NCI-H510A (cell line): ENCODE data around the gene SIRPG.
"Not testable (repeated sequence)": the region's sequence is repeated elsewhere in the genome, so short reads cannot be mapped to it uniquely, and the experiment has no call there.

Experiments used
- DNase-seq: peaks from one replicate; lab custom pipeline; 2025; lab: John Stamatoyannopoulos, UW

Gene SIRPG

GRCh38 chr20:1657556-1658334 is at the start of gene SIRPG:
Gene SIRPG, minus strand, starts transcription at chr20:1657779. Its CDS starts 65 bp downstream, at chr20:1657714.
- no peak for DNase-seq

- not testable (repeated sequence) for DNase-seq
Measured at GRCh38 chr20:1706887-1707286, 49.3 kb upstream of the SIRPG start.

GRCh38 chr20:1706079-1706478 is 48.5 kb upstream of the SIRPG start:
- no peak for DNase-seq

GRCh38 chr20:1702855-1703254 is 45.3 kb upstream of the SIRPG start:
- no peak for DNase-seq

GRCh38 chr20:1702328-1702727 is 44.7 kb upstream of the SIRPG start:
- DNase-seq: no peak

- no peak for DNase-seq
Measured at GRCh38 chr20:1700990-1701389, 43.4 kb upstream of the SIRPG start.

GRCh38 chr20:1697592-1697991 is 40.0 kb upstream of the SIRPG start:
- no peak for DNase-seq

GRCh38 chr20:1696521-1697209 is 39.1 kb upstream of the SIRPG start:
- DNase-seq: no peak

- DNase-seq: no peak
Measured at GRCh38 chr20:1694672-1695071, 37.1 kb upstream of the SIRPG start.

GRCh38 chr20:1693427-1693826 is 35.8 kb upstream of the SIRPG start:
- DNase-seq: no peak

GRCh38 chr20:1689721-1690120 is 32.1 kb upstream of the SIRPG start:
- DNase-seq: no peak

GRCh38 chr20:1688886-1689538 is 31.4 kb upstream of the SIRPG start:
- DNase-seq: no peak

- DNase-seq: no peak
Measured at GRCh38 chr20:1687053-1687452, 29.5 kb upstream of the SIRPG start.

- DNase-seq: no peak
Measured at GRCh38 chr20:1686151-1686748, 28.7 kb upstream of the SIRPG start.

- no peak for DNase-seq
Measured at GRCh38 chr20:1685304-1686052, 27.9 kb upstream of the SIRPG start.

GRCh38 chr20:1684872-1685271 is 27.3 kb upstream of the SIRPG start:
- no peak for DNase-seq

GRCh38 chr20:1676650-1677049 is 19.1 kb upstream of the SIRPG start:
- no peak for DNase-seq

- no peak for DNase-seq
Measured at GRCh38 chr20:1674990-1675780, 17.6 kb upstream of the SIRPG start.

- DNase-seq: no peak
Measured at GRCh38 chr20:1674361-1674760, 16.8 kb upstream of the SIRPG start.

GRCh38 chr20:1673424-1673823 is 15.8 kb upstream of the SIRPG start:
- no peak for DNase-seq

GRCh38 chr20:1672728-1673127 is 15.1 kb upstream of the SIRPG start:
- no peak for DNase-seq
